ENCODE measurements around the gene MT1B.
A peak's percentile ranks its signal among the peaks of the same experiment; 100 is the strongest.
"Not testable (repeated sequence)": the region's sequence is repeated elsewhere in the genome, so short reads cannot be mapped to it uniquely, and the experiment has no call there.

Gene MT1B

DNA sequence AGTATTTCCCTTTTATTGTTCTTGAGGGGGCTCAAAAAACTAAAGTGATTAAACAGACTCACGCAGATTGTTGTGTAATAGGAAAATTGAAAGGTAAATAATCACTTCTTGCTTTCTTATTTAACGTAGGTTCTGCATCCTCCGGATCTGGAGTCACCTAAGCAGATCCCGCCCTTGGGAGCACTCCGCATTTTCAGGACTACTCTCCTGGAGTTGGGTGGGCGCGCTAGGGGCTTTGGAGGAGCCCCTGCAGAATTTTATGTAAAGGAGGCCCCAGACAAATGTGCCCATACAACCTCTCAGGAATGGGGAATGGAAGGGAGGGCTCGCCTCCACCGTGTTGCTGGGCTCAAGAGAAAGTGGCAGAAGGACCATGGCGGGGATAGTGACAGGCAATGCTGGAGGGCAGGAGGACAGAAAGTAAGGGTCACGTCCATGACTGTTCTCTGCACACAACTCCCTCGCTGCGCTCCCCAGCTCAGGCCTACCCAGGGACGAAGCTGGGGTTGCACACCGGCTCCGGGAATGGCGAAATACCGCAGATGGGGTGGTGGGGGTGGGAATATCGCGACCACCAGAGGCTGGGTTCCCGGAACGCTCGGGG, 35.0 kb upstream of the MT1B start:
- no peaks in the 10 kb centered on the region for H3K79me1 ChIP-seq (ENCODE audit: low read length)
- peaks cover 34% of the 10 kb centered on the region for H3K27me3 ChIP-seq (ENCODE audit: insufficient read depth, low read length, poor library complexity)
- peak overlapping the region; percentile 6 for H3K9ac ChIP-seq (ENCODE audit: low read length)

DNA sequence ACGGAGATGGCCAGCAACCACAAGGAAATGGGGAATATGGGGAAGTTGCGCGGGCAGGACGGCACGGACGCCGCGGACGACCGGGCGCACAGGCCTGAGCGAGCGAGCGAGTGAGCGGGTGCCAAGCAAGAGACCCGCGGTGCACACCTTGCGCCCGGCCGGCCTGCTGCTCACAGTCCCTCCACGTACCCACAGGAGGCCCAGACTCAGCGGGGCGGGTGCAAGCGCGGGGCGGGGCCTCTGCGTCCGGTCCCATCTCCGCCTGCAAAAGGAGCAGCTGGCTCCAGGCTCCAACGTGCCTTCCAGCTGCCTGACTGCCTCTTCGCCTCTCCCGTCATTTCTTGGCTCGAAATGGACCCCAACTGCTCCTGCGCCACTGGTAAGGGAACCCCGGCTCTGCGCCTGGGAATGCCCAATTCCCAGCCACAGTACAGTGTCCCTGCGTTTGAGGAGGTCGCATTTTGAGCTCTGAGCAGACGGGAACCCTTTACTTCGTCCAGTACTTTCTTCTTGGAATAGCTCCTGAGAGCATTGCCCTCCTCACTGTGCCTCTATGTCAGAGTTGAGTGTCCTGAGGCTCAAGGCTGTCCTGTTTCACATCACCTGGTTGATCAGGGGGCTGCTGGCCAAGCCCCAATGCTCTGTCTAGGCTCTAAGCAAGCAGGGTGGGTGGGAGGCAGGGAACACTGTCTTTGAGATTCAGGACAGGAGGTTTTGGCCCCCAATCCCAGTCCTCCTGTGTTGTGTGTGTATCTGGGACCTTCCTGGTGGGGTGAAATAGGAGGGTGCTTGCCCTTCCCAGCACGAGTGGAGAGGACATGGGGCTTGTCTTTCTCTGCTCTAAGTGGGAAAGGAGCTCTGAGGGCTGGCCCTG, 34.2 kb upstream of the MT1B start:
- Histone ChIP-seq H2BK5ac (ENCODE audit: low read length) (no peak overlapping the region), H3K4me3 (ENCODE audit: low read length) (no peak overlapping the region), H3K18ac (ENCODE audit: low read length) (no peak overlapping the region), H3K79me2 (ENCODE audit: control insufficient read depth, insufficient read depth, low read length) (no peaks in the 10 kb centered on the region), H3K4me2 (ENCODE audit: low read length) (peak overlapping the region; percentile 28), H2BK120ac (ENCODE audit: low read depth, low read length) (no peak overlapping the region), H4K5ac (ENCODE audit: low read length) (no peak overlapping the region), H3K27me3 (ENCODE audit: insufficient read depth, low read length, poor library complexity) (peaks cover 34% of the 10 kb centered on the region), H3K56ac (ENCODE audit: low read length) (peak overlapping the region; percentile 58), H4K8ac (ENCODE audit: low read depth, low read length) (no peak overlapping the region), H3K4me1 (ENCODE audit: control insufficient read depth, low read depth, low read length) (peaks cover 5% of the 10 kb centered on the region), H2AK5ac (ENCODE audit: low read length) (no peak overlapping the region), H2BK15ac (replicated peaks; ENCODE audit: low read depth) (no peak overlapping the region), H3K27ac (ENCODE audit: low read depth, low read length) (no peak overlapping the region), H3K4ac (ENCODE audit: low read depth, low read length) (no peak overlapping the region), H3K79me1 (ENCODE audit: low read length) (no peaks in the 10 kb centered on the region), H3K36me3 (ENCODE audit: control insufficient read depth, insufficient read depth, low read length) (no peaks in the 10 kb centered on the region), H3K9ac (ENCODE audit: low read length) (peak overlapping the region; percentile 29), H3K23ac (ENCODE audit: low read length) (no peak overlapping the region)
- WGBS (ENCODE audit: extremely low coverage, insufficient coverage, low lambda C conversion rate): no CpG with 5 or more reads among the region's 41 CpGs
- no peak for DNase-seq

More for the DNA sequence above, 35.0 kb upstream of the MT1B start:
- no peak overlapping the region for H4K5ac ChIP-seq (ENCODE audit: low read length)
- H2BK5ac ChIP-seq (ENCODE audit: low read length): no peak overlapping the region
- no CpG with 5 or more reads among the region's 23 CpGs for WGBS (ENCODE audit: extremely low coverage, insufficient coverage, low lambda C conversion rate)
- peak overlapping the region; percentile 58 for H3K56ac ChIP-seq (ENCODE audit: low read length)
- no peak overlapping the region for H2AK5ac ChIP-seq (ENCODE audit: low read length)
- peak overlapping the region; percentile 15 for H3K4me2 ChIP-seq (ENCODE audit: low read length)
- no peaks in the 10 kb centered on the region for H3K36me3 ChIP-seq (ENCODE audit: control insufficient read depth, insufficient read depth, low read length)
- H3K18ac ChIP-seq (ENCODE audit: low read length): no peak overlapping the region
- H2BK120ac ChIP-seq (ENCODE audit: low read depth, low read length): no peak overlapping the region
- H3K4me3 ChIP-seq (ENCODE audit: low read length): no peak overlapping the region
- DNase-seq: no peak
- no peak overlapping the region for H3K23ac ChIP-seq (ENCODE audit: low read length)
- peaks cover 2% of the 10 kb centered on the region for H3K4me1 ChIP-seq (ENCODE audit: control insufficient read depth, low read depth, low read length)
- no peak overlapping the region for H3K27ac ChIP-seq (ENCODE audit: low read depth, low read length)
- no peak overlapping the region for H4K8ac ChIP-seq (ENCODE audit: low read depth, low read length)
- H3K4ac ChIP-seq (ENCODE audit: low read depth, low read length): no peak overlapping the region
- no peak overlapping the region for H2BK15ac ChIP-seq (replicated peaks; ENCODE audit: low read depth)
- H3K79me2 ChIP-seq (ENCODE audit: control insufficient read depth, insufficient read depth, low read length): no peaks in the 10 kb centered on the region

- H3K36me3 ChIP-seq (ENCODE audit: control insufficient read depth, insufficient read depth, low read length): no peaks in the 10 kb centered on the region
- H3K27ac ChIP-seq (ENCODE audit: low read depth, low read length): no peak overlapping the region
- WGBS (ENCODE audit: extremely low coverage, insufficient coverage, low lambda C conversion rate): no CpG with 5 or more reads among the region's 6 CpGs
- no peak overlapping the region for H3K23ac ChIP-seq (ENCODE audit: low read length)
- H2BK15ac ChIP-seq (replicated peaks; ENCODE audit: low read depth): no peak overlapping the region
- no peak overlapping the region for H3K4me3 ChIP-seq (ENCODE audit: low read length)
- H3K56ac ChIP-seq (ENCODE audit: low read length): no peak overlapping the region
- H3K4me2 ChIP-seq (ENCODE audit: low read length): no peak overlapping the region
- peaks cover 34% of the 10 kb centered on the region for H3K27me3 ChIP-seq (ENCODE audit: insufficient read depth, low read length, poor library complexity)
- H4K8ac ChIP-seq (ENCODE audit: low read depth, low read length): no peak overlapping the region
- no peaks in the 10 kb centered on the region for H3K79me1 ChIP-seq (ENCODE audit: low read length)
- peaks cover 5% of the 10 kb centered on the region for H3K4me1 ChIP-seq (ENCODE audit: control insufficient read depth, low read depth, low read length)
- no peaks in the 10 kb centered on the region for H3K79me2 ChIP-seq (ENCODE audit: control insufficient read depth, insufficient read depth, low read length)
- no peak overlapping the region for H2AK5ac ChIP-seq (ENCODE audit: low read length)
- no peak overlapping the region for H3K18ac ChIP-seq (ENCODE audit: low read length)
- no peak for DNase-seq
- no peak overlapping the region for H3K9ac ChIP-seq (ENCODE audit: low read length)
- no peak overlapping the region for H3K4ac ChIP-seq (ENCODE audit: low read depth, low read length)
- no peak overlapping the region for H2BK120ac ChIP-seq (ENCODE audit: low read depth, low read length)
- no peak overlapping the region for H2BK5ac ChIP-seq (ENCODE audit: low read length)
- no peak overlapping the region for H4K5ac ChIP-seq (ENCODE audit: low read length)
These were observed 33.5 kb upstream of the MT1B start for GRCh38 chr16:56618138-56618537.

DNA sequence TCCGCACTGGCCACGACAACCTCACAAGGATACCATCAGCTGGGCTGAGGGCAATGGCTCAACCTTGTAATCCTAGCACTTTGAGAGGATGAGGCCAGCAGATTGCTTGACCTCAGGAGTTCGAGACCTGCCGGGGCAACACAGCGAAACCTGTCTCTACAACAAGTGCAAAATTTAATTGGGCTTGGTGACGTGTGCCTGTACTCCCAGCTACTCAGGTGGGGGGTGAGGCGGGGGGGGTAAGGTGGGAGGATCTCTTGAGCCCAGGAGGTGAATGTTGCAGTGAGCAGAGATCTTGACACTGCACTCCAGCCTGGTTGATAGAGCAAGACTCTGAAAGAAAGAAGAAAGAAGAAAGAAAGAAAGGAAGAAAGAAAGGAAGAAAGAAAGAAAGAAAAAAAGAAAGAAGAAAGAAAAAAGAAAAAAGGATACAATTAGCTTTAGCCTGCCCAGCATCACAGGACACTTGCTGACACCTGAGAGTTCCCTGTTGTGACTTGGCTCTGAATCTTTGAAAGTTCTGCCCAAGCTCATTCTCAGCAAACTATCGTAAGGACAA, 31.3 kb upstream of the MT1B start:
- H3K4me3 ChIP-seq (ENCODE audit: low read length): no peak overlapping the region
- no peak overlapping the region for H2BK15ac ChIP-seq (replicated peaks; ENCODE audit: low read depth)
- H3K9ac ChIP-seq (ENCODE audit: low read length): no peak overlapping the region
- no peak overlapping the region for H4K5ac ChIP-seq (ENCODE audit: low read length)
- H3K56ac ChIP-seq (ENCODE audit: low read length): no peak overlapping the region
- no peak overlapping the region for H3K18ac ChIP-seq (ENCODE audit: low read length)
- H3K4me2 ChIP-seq (ENCODE audit: low read length): no peak overlapping the region
- no peak overlapping the region for H3K27ac ChIP-seq (ENCODE audit: low read depth, low read length)
- H3K79me2 ChIP-seq (ENCODE audit: control insufficient read depth, insufficient read depth, low read length): no peaks in the 10 kb centered on the region
- H2BK120ac ChIP-seq (ENCODE audit: low read depth, low read length): no peak overlapping the region
- no peak overlapping the region for H2AK5ac ChIP-seq (ENCODE audit: low read length)
- no CpG with 5 or more reads among the region's 8 CpGs for WGBS (ENCODE audit: extremely low coverage, insufficient coverage, low lambda C conversion rate)
- H3K79me1 ChIP-seq (ENCODE audit: low read length): no peaks in the 10 kb centered on the region
- no peak overlapping the region for H4K8ac ChIP-seq (ENCODE audit: low read depth, low read length)
- H3K36me3 ChIP-seq (ENCODE audit: control insufficient read depth, insufficient read depth, low read length): no peaks in the 10 kb centered on the region
- DNase-seq: no peak
- H3K4me1 ChIP-seq (ENCODE audit: control insufficient read depth, low read depth, low read length): peaks cover 5% of the 10 kb centered on the region
- no peak overlapping the region for H3K4ac ChIP-seq (ENCODE audit: low read depth, low read length)
- H3K27me3 ChIP-seq (ENCODE audit: insufficient read depth, low read length, poor library complexity): peaks cover 49% of the 10 kb centered on the region
- no peak overlapping the region for H2BK5ac ChIP-seq (ENCODE audit: low read length)
- H3K23ac ChIP-seq (ENCODE audit: low read length): no peak overlapping the region

GRCh38 chr16:56621665-56622445, 29.8 kb upstream of the MT1B start:
- not testable (repeated sequence) for H3K79me2 ChIP-seq (ENCODE audit: control insufficient read depth, insufficient read depth, low read length); H3K9ac ChIP-seq (ENCODE audit: low read length); H2AK5ac ChIP-seq (ENCODE audit: low read length); H3K27ac ChIP-seq (ENCODE audit: low read depth, low read length); H2BK120ac ChIP-seq (ENCODE audit: low read depth, low read length); H4K8ac ChIP-seq (ENCODE audit: low read depth, low read length); H4K5ac ChIP-seq (ENCODE audit: low read length); H3K4ac ChIP-seq (ENCODE audit: low read depth, low read length); H3K56ac ChIP-seq (ENCODE audit: low read length); H3K18ac ChIP-seq (ENCODE audit: low read length); H3K4me2 ChIP-seq (ENCODE audit: low read length); H3K4me3 ChIP-seq (ENCODE audit: low read length); H2BK15ac ChIP-seq (replicated peaks; ENCODE audit: low read depth); H3K4me1 ChIP-seq (ENCODE audit: control insufficient read depth, low read depth, low read length); H3K23ac ChIP-seq (ENCODE audit: low read length); H3K36me3 ChIP-seq (ENCODE audit: control insufficient read depth, insufficient read depth, low read length); H3K79me1 ChIP-seq (ENCODE audit: low read length); H2BK5ac ChIP-seq (ENCODE audit: low read length)
- H3K27me3 ChIP-seq (ENCODE audit: insufficient read depth, low read length, poor library complexity): peaks cover 52% of the 10 kb centered on the region
- peak; percentile 48 for DNase-seq
- WGBS (ENCODE audit: extremely low coverage, insufficient coverage, low lambda C conversion rate): no CpG with 5 or more reads among the region's 4 CpGs

All from mesendoderm (in vitro differentiated cells).